ENCODE results near the gene RFNG.
A peak's percentile ranks its signal among the peaks of the same experiment; 100 is the strongest.

Gene RFNG

DNA sequence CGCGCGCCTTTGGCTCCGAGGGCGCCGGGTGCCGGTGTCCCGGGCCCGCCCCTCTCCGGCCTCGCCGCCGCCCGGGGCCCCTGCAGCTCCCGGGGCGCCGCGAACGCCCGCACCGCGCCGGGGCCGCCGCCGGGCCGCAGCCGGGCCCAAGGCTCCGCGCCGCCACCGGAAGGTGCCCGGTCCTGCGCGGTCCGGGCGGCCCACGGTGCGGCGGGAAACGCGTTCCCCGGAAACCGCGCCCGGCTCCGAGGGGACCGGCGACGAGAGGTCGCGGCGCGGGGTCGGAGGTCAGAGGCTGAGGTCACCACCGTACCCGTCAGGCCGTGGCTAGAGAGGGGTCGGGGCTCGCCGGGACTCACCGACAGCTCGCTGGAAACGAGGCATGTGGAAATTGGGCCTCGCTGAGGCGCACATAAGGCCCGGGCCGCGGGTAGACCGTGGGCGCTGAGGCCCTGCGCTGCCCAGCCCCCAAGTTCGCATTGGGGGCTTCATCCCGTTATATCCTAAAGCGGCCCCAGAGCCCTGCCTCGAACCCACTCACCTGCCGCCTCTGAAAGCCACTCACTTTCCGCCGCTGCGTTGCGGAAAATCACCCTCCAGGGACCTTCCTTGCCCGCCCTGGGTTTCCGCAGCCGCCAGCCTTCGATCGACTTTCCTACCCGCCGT, 14.2 kb upstream of the RFNG start, which contains the start of gene DUS1L:
Gene DUS1L (minus strand): TSS at position 167 of the 666 bp plus-strand sequence. CDS start 745 bp downstream, outside the sequence.
- peaks cover 7 to 8% of the 10 kb centered on the region in 2 donors for H3K4me1 ChIP-seq (ENCODE audit: control insufficient read depth in 2 of 2, insufficient read depth in 1 of 2, low read depth in 1 of 2, low read length in 2 of 2)
- WGBS, 2 donors (ENCODE audit: extremely low coverage in 2 of 2, insufficient read length in 2 of 2, insufficient replicate concordance in 1 of 2): no CpG with 5 or more reads among the region's 88 CpGs
- H3K79me1 ChIP-seq (ENCODE audit: low read depth, low read length): peaks cover 10% of the 10 kb centered on the region
- H3K23ac ChIP-seq (ENCODE audit: low read depth, low read length, poor library complexity): peak within 1 kb of the TSS; percentile 80
- peaks cover 26 to 32% of the 10 kb centered on the region in 2 donors for H3K36me3 ChIP-seq (replicated peaks in 1 of 2; ENCODE audit: control insufficient read depth in 2 of 2, insufficient read depth in 2 of 2, low read length in 2 of 2)
- H4K8ac ChIP-seq (ENCODE audit: low read depth, low read length): peak within 1 kb of the TSS; percentile 92
- H2AFZ ChIP-seq (ENCODE audit: low read length): peak within 1 kb of the TSS; percentile 96
- no peak within 1 kb of the TSS for H2BK5ac ChIP-seq (ENCODE audit: low read length)
- peak; percentile 56 for DNase-seq (ENCODE audit: low spot score)
- H3K9me3 ChIP-seq (replicated peaks in 1 of 2; ENCODE audit: control insufficient read depth in 2 of 2, insufficient read depth in 1 of 2, low read depth in 1 of 2, low read length in 2 of 2): no peaks in the 10 kb centered on the region
- peak within 1 kb of the TSS; percentile 76 for H3K4ac ChIP-seq (ENCODE audit: low read length)
- peak within 1 kb of the TSS; percentile 97 for H3K4me2 ChIP-seq (ENCODE audit: insufficient read depth, low read length, poor library complexity, severe bottlenecking)
- peak within 1 kb of the TSS; percentile 81 for H2BK120ac ChIP-seq (ENCODE audit: low read depth, low read length)
- H3K18ac ChIP-seq (ENCODE audit: low read length): peak within 1 kb of the TSS; percentile 94
- H2BK15ac ChIP-seq (ENCODE audit: low read length): peak within 1 kb of the TSS; percentile 89
- H3K4me3 ChIP-seq (ENCODE audit: low read length in 2 of 2): peak within 1 kb of the TSS; percentile 64 to 98
- H3K27ac ChIP-seq (replicated peaks; ENCODE audit: low read length): no peak within 1 kb of the TSS
- peak within 1 kb of the TSS; percentile 38 for H3K14ac ChIP-seq (ENCODE audit: low read length)
- H2BK12ac ChIP-seq (ENCODE audit: low read length): peak within 1 kb of the TSS; percentile 10
- H3K27me3 ChIP-seq (ENCODE audit: control insufficient read depth in 3 of 3, insufficient read depth in 3 of 3, low read depth in 1 of 3, low read length in 3 of 3): no peaks in the 10 kb centered on the region
- no peak within 1 kb of the TSS for H4K91ac ChIP-seq (ENCODE audit: low read depth, low read length, poor library complexity)
- H2AK5ac ChIP-seq (ENCODE audit: low read depth, low read length): peak within 1 kb of the TSS; percentile 97
- H3K9ac ChIP-seq (ENCODE audit: low read depth, low read length, poor library complexity): peak within 1 kb of the TSS; percentile 90

DNA sequence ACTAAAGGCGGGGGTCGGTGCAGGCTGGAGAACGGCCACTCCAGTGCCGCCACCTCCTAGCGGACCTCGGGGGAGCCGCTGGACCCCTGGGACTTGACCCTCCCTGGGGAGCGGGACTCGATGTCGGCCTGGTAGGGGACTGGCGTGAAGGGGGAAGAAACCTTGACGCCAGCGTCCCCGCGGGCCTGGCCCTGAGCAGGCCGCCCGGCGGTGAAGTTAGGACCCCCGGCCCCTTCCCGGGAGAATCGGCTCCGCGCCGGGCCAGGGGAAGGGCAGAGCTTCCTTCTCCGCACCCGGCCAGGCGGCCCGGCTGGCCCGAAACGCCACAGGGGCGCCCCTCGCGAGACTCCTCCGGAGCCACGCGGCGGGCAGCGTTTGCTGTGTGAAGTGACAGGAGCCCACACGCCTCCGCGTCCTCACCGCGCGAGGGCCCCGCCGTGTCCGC, 13.6 kb upstream of the RFNG start:
- Histone ChIP-seq H4K8ac (ENCODE audit: low read depth, low read length) (peak overlapping the region; percentile 65), H3K79me1 (ENCODE audit: low read depth, low read length) (peaks cover 10% of the 10 kb centered on the region), H3K4ac (ENCODE audit: low read length) (no peak overlapping the region), H2BK5ac (ENCODE audit: low read length) (no peak overlapping the region), H3K27ac (replicated peaks; ENCODE audit: low read length) (no peak overlapping the region), H2AK5ac (ENCODE audit: low read depth, low read length) (peak overlapping the region; percentile 97), H3K14ac (ENCODE audit: low read length) (peak overlapping the region; percentile 38), H3K36me3 (replicated peaks in 1 of 2; ENCODE audit: control insufficient read depth in 2 of 2, insufficient read depth in 2 of 2, low read length in 2 of 2) (peaks cover 31 to 38% of the 10 kb centered on the region in 2 donors), H3K9me3 (replicated peaks in 1 of 2; ENCODE audit: control insufficient read depth in 2 of 2, insufficient read depth in 1 of 2, low read depth in 1 of 2, low read length in 2 of 2) (no peaks in the 10 kb centered on the region), H3K4me1 (ENCODE audit: control insufficient read depth in 2 of 2, insufficient read depth in 1 of 2, low read depth in 1 of 2, low read length in 2 of 2) (peaks cover 7 to 8% of the 10 kb centered on the region in 2 donors), H2BK120ac (ENCODE audit: low read depth, low read length) (no peak overlapping the region), H3K4me2 (ENCODE audit: insufficient read depth, low read length, poor library complexity, severe bottlenecking) (peak overlapping the region; percentile 97), H2BK15ac (ENCODE audit: low read length) (no peak overlapping the region), H2AFZ (ENCODE audit: low read length) (peak overlapping the region; percentile 73), H3K9ac (ENCODE audit: low read depth, low read length, poor library complexity) (peak overlapping the region; percentile 90), H3K18ac (ENCODE audit: low read length) (peak overlapping the region; percentile 87), H3K4me3 (ENCODE audit: low read length in 2 of 2) (peak overlapping the region; percentile 64 to 98), H3K23ac (ENCODE audit: low read depth, low read length, poor library complexity) (peak overlapping the region; percentile 73), H4K91ac (ENCODE audit: low read depth, low read length, poor library complexity) (no peak overlapping the region), H3K27me3 (ENCODE audit: control insufficient read depth in 3 of 3, insufficient read depth in 3 of 3, low read depth in 1 of 3, low read length in 3 of 3) (no peaks in the 10 kb centered on the region), H2BK12ac (ENCODE audit: low read length) (no peak overlapping the region)
- DNase-seq (ENCODE audit: low spot score): no peak
- no CpG with 5 or more reads among the region's 47 CpGs for WGBS, 2 donors (ENCODE audit: extremely low coverage in 2 of 2, insufficient read length in 2 of 2, insufficient replicate concordance in 1 of 2)

DNA sequence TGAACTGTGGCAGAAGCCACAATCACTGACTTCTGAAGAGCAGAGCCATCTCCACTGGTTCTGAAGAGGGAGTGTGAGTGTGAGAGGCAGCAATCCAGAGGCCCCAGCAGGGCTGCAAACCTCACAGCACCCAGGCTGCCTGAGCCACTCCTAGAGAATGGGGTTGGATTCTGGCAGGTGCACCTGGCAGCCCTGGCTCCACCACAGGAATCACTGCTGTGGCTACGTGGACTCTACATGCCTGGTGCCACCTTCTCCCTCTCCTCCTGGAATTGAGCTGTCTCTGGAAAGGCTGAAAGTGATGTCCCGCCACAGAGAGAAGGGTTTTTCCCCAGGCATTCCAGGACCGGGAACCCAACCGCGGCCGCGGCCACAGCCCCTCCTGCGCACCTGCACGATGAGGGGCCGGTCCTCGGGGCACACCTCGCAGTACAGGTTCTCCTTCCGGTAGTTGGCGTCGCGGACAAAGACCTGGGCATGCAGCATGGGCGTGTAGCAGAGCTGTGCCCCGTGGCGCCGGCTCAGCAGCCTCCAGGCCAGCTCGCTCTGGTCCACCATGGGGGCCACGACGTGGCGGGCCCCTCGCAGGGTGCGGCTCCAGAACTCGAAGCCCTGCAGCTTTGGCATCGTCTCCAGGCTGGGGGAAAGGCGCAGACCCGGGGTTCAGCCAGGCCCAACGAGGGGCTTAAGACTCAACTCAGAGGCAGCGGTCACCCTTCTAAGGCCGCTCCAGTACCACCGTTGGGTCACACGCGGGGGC, 13.0 kb upstream of the RFNG start:
- H3K79me1 ChIP-seq (ENCODE audit: low read depth, low read length): peaks cover 10% of the 10 kb centered on the region
- no peaks in the 10 kb centered on the region for H3K27me3 ChIP-seq (ENCODE audit: control insufficient read depth in 3 of 3, insufficient read depth in 3 of 3, low read depth in 1 of 3, low read length in 3 of 3)
- peak overlapping the region; percentile 73 for H3K23ac ChIP-seq (ENCODE audit: low read depth, low read length, poor library complexity)
- H3K4me3 ChIP-seq (ENCODE audit: low read length in 2 of 2): peak overlapping the region; percentile 64 to 98
- H3K4me2 ChIP-seq (ENCODE audit: insufficient read depth, low read length, poor library complexity, severe bottlenecking): peak overlapping the region; percentile 97
- peaks cover 31 to 44% of the 10 kb centered on the region in 2 donors for H3K36me3 ChIP-seq (replicated peaks in 1 of 2; ENCODE audit: control insufficient read depth in 2 of 2, insufficient read depth in 2 of 2, low read length in 2 of 2)
- H3K14ac ChIP-seq (ENCODE audit: low read length): peak overlapping the region; percentile 38
- no peak for DNase-seq (ENCODE audit: low spot score)
- H3K27ac ChIP-seq (replicated peaks; ENCODE audit: low read length): no peak overlapping the region
- no peak overlapping the region for H2BK5ac ChIP-seq (ENCODE audit: low read length)
- no CpG with 5 or more reads among the region's 36 CpGs for WGBS, 2 donors (ENCODE audit: extremely low coverage in 2 of 2, insufficient read length in 2 of 2, insufficient replicate concordance in 1 of 2)
- H2AFZ ChIP-seq (ENCODE audit: low read length): no peak overlapping the region
- peak overlapping the region; percentile 28 for H3K18ac ChIP-seq (ENCODE audit: low read length)
- no peak overlapping the region for H2BK120ac ChIP-seq (ENCODE audit: low read depth, low read length)
- H2AK5ac ChIP-seq (ENCODE audit: low read depth, low read length): peak overlapping the region; percentile 97
- no peak overlapping the region for H4K8ac ChIP-seq (ENCODE audit: low read depth, low read length)
- H3K9me3 ChIP-seq (replicated peaks in 1 of 2; ENCODE audit: control insufficient read depth in 2 of 2, insufficient read depth in 1 of 2, low read depth in 1 of 2, low read length in 2 of 2): no peaks in the 10 kb centered on the region
- H3K9ac ChIP-seq (ENCODE audit: low read depth, low read length, poor library complexity): peak overlapping the region; percentile 90
- H4K91ac ChIP-seq (ENCODE audit: low read depth, low read length, poor library complexity): no peak overlapping the region
- H2BK12ac ChIP-seq (ENCODE audit: low read length): peak overlapping the region; percentile 10
- H3K4ac ChIP-seq (ENCODE audit: low read length): no peak overlapping the region
- H3K4me1 ChIP-seq (ENCODE audit: control insufficient read depth in 2 of 2, insufficient read depth in 1 of 2, low read depth in 1 of 2, low read length in 2 of 2): peaks cover 7 to 8% of the 10 kb centered on the region in 2 donors
- H2BK15ac ChIP-seq (ENCODE audit: low read length): no peak overlapping the region

Measured in neuronal stem cell (in vitro differentiated cells).